ENCODE data around the gene CACNA2D3.

Gene CACNA2D3

GRCh38 chr3:54223063-54223462, 100.7 kb downstream of the CACNA2D3 start:
- no peak for DNase-seq

GRCh38 chr3:54225841-54226528, 103.6 kb downstream of the CACNA2D3 start:
- no peak for DNase-seq

GRCh38 chr3:54228806-54229205, 106.5 kb downstream of the CACNA2D3 start:
- no peak for DNase-seq

GRCh38 chr3:54232618-54233017, 110.3 kb downstream of the CACNA2D3 start:
- no peak for DNase-seq

GRCh38 chr3:54235998-54236397, 113.6 kb downstream of the CACNA2D3 start:
- no peak for DNase-seq

GRCh38 chr3:54237109-54237508, 114.8 kb downstream of the CACNA2D3 start:
- no peak for DNase-seq

- DNase-seq: no peak
Observed at GRCh38 chr3:54237788-54238502, 115.6 kb downstream of the CACNA2D3 start.

GRCh38 chr3:54240309-54240708, 118.0 kb downstream of the CACNA2D3 start:
- no peak for DNase-seq

- DNase-seq: no peak
Observed at GRCh38 chr3:54243056-54243931, 120.9 kb downstream of the CACNA2D3 start.

- no peak for DNase-seq
Observed at GRCh38 chr3:54243960-54244682, 121.8 kb downstream of the CACNA2D3 start.

GRCh38 chr3:54251705-54252104, 129.4 kb downstream of the CACNA2D3 start:
- no peak for DNase-seq

GRCh38 chr3:54257125-54257720, 134.9 kb downstream of the CACNA2D3 start:
- DNase-seq: no peak

GRCh38 chr3:54259636-54260035, 137.3 kb downstream of the CACNA2D3 start:
- no peak for DNase-seq

GRCh38 chr3:54261141-54261540, 138.8 kb downstream of the CACNA2D3 start:
- no peak for DNase-seq

GRCh38 chr3:54262541-54262940, 140.2 kb downstream of the CACNA2D3 start:
- no peak for DNase-seq

- no peak for DNase-seq
Observed at GRCh38 chr3:54262946-54263345, 140.6 kb downstream of the CACNA2D3 start.

- DNase-seq: no peak
Observed at GRCh38 chr3:54264050-54264449, 141.7 kb downstream of the CACNA2D3 start.

GRCh38 chr3:54270816-54271526, 148.6 kb downstream of the CACNA2D3 start:
- DNase-seq: no peak

GRCh38 chr3:54273791-54274190, 151.4 kb downstream of the CACNA2D3 start:
- no peak for DNase-seq

GRCh38 chr3:54274607-54275006, 152.3 kb downstream of the CACNA2D3 start:
- no peak for DNase-seq

GRCh38 chr3:54279005-54279583, 156.7 kb downstream of the CACNA2D3 start:
- no peak for DNase-seq
